HEK293T (cell line): ENCODE data around the gene TMEM129.

Experiments used
- CTCF ChIA-PET: fragments of 350-600 bp; formaldehyde crosslinking; extraction: SDS; loops from one replicate; lab custom pipeline; 2021; ENCODE audit warnings: antibody characterized with exemption, inconsistent platforms; lab: Yijun Ruan, JAX
- POLR2A ChIA-PET: fragments of 350-600 bp; formaldehyde crosslinking; extraction: SDS; loops from one replicate; lab custom pipeline; 2020; ENCODE audit warnings: antibody characterized with exemption, inconsistent platforms; lab: Yijun Ruan, JAX
- DNase-seq: peaks from one replicate; pipeline ENCODE4 v3.0.0; 2012; ENCODE audit warnings: mixed read lengths; ENCODE audit errors: extremely low spot score
- ARNT ChIP-seq: fragments of 450-650 bp; IDR thresholded peaks from 2 replicates; pipeline ENCODE4 v1.6.1; 2017; ENCODE audit warnings: mild to moderate bottlenecking
- BHLHE40 ChIP-seq: fragments of 450-650 bp; IDR thresholded peaks from 2 replicates; pipeline ENCODE4 v1.6.1; 2016; ENCODE audit warnings: mild to moderate bottlenecking, moderate library complexity, borderline replicate concordance
- CTBP1 ChIP-seq: fragments of 450-650 bp; IDR thresholded peaks from 2 replicates; pipeline ENCODE4 v1.6.1; 2016; ENCODE audit warnings: borderline replicate concordance
- ELF4 ChIP-seq: fragments of 450-650 bp; IDR thresholded peaks from 2 replicates; pipeline ENCODE4 v1.6.1; 2017; ENCODE audit warnings: antibody characterized with exemption
- FOXA1 ChIP-seq: fragments of 450-650 bp; IDR thresholded peaks from 2 replicates; pipeline ENCODE4 v1.6.1; 2016; ENCODE audit warnings: mild to moderate bottlenecking
- FOXK2 ChIP-seq: fragments of 450-650 bp; IDR thresholded peaks from 2 replicates; pipeline ENCODE4 v1.6.1; 2016; ENCODE audit warnings: mild to moderate bottlenecking
- FOXM1 ChIP-seq: fragments of 450-650 bp; IDR thresholded peaks from 2 replicates; pipeline ENCODE4 v1.6.1; 2017; ENCODE audit warnings: mild to moderate bottlenecking, borderline replicate concordance
- HDGF ChIP-seq: fragments of 450-650 bp; IDR thresholded peaks from 2 replicates; pipeline ENCODE4 v1.6.1; 2017; ENCODE audit warnings: antibody characterized with exemption, borderline replicate concordance
- L3MBTL2 ChIP-seq: fragments of 450-650 bp; conservative IDR thresholded peaks from 2 replicates; pipeline ENCODE4 v1.6.1; 2016; ENCODE audit warnings: mild to moderate bottlenecking
- LEF1 ChIP-seq: fragments of 450-650 bp; IDR thresholded peaks from 2 replicates; pipeline ENCODE4 v1.6.1; 2017; ENCODE audit warnings: mild to moderate bottlenecking, borderline replicate concordance
- NFRKB ChIP-seq: fragments of 450-650 bp; IDR thresholded peaks from 2 replicates; pipeline ENCODE4 v1.6.1; 2016; ENCODE audit warnings: mild to moderate bottlenecking, moderate library complexity
- SP1 ChIP-seq: fragments of 450-650 bp; IDR thresholded peaks from 2 replicates; pipeline ENCODE4 v1.6.1; 2017
- SUZ12 ChIP-seq: fragments of 450-650 bp; IDR thresholded peaks from 2 replicates; pipeline ENCODE4 v1.6.1; 2016; ENCODE audit warnings: mild to moderate bottlenecking
- TARDBP ChIP-seq: fragments of 450-650 bp; IDR thresholded peaks from 2 replicates; pipeline ENCODE4 v1.6.1; 2016
- ZNF384 ChIP-seq: fragments of 450-650 bp; IDR thresholded peaks from 2 replicates; pipeline ENCODE4 v1.6.1; 2016
- TF ChIP-seq, protein P1 (sequence below): fragments of 450-650 bp; IDR thresholded peaks from 2 replicates; pipeline ENCODE4 v1.6.1; 2016

TMEM129 gene

DNA sequence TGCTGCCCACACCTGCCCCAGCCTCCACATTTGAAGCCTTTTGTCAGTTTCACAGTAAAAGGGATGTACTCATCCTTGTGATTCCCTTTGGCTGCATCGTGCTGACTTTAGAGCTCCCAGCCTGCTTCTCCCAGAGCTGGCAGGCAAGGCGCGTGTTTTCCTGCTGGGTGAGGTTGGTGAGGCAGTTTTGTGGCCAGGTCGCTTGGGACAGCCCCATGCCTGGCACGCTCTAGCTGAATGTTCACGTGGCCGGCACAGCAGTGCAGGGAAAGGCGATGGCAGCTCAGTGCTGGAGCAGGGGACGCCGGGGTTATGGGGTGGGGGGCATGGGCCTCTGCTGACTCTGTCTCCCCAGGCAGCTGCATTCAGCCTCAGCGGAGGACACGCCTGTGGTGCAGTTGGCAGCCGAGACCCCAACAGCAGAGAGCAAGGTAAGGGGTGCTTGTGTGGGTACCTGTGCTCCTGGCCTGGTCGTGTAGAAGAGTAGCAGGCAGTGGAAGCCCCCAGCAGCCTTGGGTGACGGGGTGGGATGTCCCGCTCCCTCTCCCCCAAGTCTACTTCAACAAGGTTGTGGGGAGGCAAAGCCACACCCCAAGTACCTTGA is 9.5 kb upstream of the TMEM129 start:
- no peak for TF ChIP-seq ARNT
- CTCF ChIA-PET, result interaction anchor here (0.9 to 11.9 kb wide), 6 partner anchors 11 to 38 kb away, joined by 3 to 110 read pairs (median 4); partner anchors contain the start of gene SLBP
- no peak for DNase-seq
- POLR2A ChIA-PET, result interaction anchor here (1.2 to 1.4 kb wide), 2 partner anchors 10 to 37 kb away, joined by 6 read pairs; partner anchors contain the start of genes TACC3 and TMEM129

DNA sequence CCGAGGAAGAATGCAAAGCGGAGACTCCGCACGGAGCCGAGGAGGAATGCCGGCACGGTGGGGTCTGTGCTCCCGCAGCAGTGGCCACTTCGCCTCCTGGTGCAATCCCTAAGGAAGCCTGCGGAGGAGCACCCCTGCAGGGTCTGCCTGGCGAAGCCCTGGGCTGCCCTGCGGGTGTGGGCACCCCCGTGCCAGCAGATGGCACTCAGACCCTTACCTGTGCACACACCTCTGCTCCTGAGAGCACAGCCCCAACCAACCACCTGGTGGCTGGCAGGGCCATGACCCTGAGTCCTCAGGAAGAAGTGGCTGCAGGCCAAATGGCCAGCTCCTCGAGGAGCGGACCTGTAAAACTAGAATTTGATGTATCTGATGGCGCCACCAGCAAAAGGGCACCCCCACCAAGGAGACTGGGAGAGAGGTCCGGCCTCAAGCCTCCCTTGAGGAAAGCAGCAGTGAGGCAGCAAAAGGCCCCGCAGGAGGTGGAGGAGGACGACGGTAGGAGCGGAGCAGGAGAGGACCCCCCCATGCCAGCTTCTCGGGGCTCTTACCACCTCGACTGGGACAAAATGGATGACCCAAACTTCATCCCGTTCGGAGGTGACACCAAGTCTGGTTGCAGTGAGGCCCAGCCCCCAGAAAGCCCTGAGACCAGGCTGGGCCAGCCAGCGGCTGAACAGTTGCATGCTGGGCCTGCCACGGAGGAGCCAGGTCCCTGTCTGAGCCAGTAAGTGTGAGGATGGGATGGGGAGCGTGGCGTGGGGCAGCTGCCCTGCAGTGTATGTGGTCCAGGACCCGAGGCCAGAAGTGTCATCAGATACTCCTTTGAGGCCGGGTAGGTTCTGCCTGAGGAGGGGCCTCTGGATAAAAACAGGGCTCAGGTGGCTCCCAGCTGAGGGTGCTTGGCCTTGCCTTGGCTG is 7.2 kb upstream of the TMEM129 start:
- TF ChIP-seq ZNF384, result no peak
- no peak for TF ChIP-seq NFRKB
- TF ChIP-seq TARDBP, result no peak
- TF ChIP-seq SUZ12, result no peak
- no peak for TF ChIP-seq CTBP1
- TF ChIP-seq LEF1, result no peak
- TF ChIP-seq ELF4, result no peak
- no peak for TF ChIP-seq FOXK2
- TF ChIP-seq FOXM1, result no peak
- no peak for TF ChIP-seq L3MBTL2
- no peak for TF ChIP-seq BHLHE40
- no peak for TF ChIP-seq ARNT
- TF ChIP-seq HDGF, result no peak
- TF ChIP-seq FOXA1, result no peak
- TF ChIP-seq SP1, result no peak
- ChIA-PET POLR2A (interaction anchor here (1.0 to 3.2 kb wide), 2 partner anchors 16 kb away, joined by 3 to 11 read pairs; partner anchors contain the start of gene SLBP), CTCF (interaction anchor here (11.9 kb wide), 1 partner anchor 36 kb away, joined by 110 read pairs; no protein-coding TSS in a partner anchor)
- DNase-seq, result no peak

DNA sequence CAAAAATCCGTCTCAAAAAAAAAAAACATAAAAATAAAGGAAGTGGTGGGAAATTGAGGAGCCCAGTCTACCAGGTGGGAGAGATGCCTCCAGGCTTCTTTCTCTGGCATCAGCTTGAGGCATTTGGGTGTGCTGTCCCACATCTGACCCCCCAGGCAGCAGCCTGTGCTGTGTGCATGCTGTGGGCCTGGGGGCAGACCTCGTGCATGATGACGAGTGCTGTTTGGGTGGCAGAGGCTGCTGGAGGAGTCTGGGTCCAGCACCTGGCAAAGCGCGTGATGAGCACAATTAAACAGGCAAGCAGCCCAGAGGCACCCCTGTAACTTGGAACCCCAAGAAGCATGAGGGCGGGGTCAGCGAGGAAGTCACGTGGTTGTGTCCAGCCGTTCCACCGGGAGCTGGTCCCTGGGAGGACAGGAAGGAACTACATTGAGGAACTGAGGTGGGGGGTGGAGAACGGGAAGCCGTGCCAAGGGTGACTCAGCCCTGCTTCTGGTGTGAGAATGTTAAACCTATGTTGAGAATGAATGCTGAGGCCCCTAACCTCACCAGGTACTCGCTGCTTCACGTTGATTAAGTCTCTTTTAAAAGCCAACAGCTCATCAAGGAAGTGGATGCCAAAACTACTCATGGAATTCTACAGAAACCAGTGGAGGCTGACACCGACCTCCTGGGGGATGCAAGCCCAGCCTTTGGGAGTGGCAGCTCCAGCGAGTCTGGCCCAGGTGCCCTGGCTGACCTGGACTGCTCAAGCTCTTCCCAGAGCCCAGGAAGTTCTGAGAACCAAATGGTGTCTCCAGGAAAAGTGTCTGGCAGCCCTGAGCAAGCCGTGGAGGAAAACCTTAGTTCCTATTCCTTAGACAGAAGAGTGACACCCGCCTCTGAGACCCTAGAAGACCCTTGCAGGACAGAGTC is 6.3 kb upstream of the TMEM129 start:
- ChIA-PET CTCF (interaction anchor here (0.6 to 11.9 kb wide), 4 partner anchors 9 to 239 kb away, joined by 3 to 110 read pairs (median 3); no protein-coding TSS in a partner anchor), POLR2A (interaction anchor here (3.2 kb wide), 1 partner anchor 15 kb away, joined by 11 read pairs; the partner anchor contains the start of gene SLBP)
- DNase-seq, result no peak
- TF ChIP-seq HDGF (no peak), FOXM1 (no peak), CTBP1 (no peak), LEF1 (no peak), ELF4 (no peak), FOXA1 (no peak), SP1 (no peak), L3MBTL2 (no peak), SUZ12 (no peak), TARDBP (no peak), ZNF384 (no peak), NFRKB (no peak), FOXK2 (no peak)
- TF ChIP-seq, protein P1, sequence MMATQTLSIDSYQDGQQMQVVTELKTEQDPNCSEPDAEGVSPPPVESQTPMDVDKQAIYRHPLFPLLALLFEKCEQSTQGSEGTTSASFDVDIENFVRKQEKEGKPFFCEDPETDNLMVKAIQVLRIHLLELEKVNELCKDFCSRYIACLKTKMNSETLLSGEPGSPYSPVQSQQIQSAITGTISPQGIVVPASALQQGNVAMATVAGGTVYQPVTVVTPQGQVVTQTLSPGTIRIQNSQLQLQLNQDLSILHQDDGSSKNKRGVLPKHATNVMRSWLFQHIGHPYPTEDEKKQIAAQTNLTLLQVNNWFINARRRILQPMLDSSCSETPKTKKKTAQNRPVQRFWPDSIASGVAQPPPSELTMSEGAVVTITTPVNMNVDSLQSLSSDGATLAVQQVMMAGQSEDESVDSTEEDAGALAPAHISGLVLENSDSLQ, result no peak

DNA sequence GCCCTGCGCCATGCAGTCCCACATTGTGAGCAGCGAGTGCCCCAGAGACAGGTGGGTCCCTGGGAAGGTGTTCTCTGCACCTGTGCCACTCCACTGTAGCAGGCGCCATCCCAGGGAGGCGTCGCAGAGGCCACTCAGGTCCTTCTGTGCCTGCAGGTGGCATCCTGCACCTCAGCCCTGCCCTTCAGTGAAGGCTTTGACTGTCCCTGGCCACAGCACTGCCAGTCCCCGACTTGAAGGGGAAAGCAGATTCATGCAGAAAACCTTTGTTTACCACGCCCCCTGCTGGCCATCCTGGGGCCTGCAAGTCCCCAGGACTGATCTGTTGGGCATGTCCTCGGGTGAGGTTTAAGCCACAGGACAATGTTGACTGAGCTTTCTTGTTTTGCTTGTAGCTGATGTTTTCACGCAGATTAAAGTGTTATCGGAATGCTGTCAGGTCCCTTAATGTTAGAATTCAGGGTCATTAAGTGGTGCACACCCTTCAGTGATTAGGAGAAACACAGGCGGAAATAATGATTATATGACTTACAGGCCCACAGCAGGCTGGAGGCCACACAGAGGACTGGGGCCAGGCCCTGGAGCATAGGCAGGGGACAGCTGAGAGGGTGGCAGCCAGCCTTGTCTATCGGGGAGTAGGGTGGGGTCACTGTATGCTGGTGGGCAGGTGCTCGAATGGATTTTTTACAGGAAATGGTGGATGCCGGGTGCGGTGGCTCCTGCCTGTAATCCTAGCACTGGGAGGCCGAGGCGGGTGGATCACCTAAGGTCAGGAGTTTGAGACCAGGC is 5.2 kb upstream of the TMEM129 start:
- ChIA-PET CTCF (interaction anchor here (0.6 to 11.9 kb wide), 3 partner anchors 17 to 34 kb away, joined by 3 to 110 read pairs (median 3); no protein-coding TSS in a partner anchor), POLR2A (interaction anchor here (1.8 to 3.2 kb wide), 2 partner anchors 14 to 33 kb away, joined by 4 to 11 read pairs; partner anchors contain the start of gene SLBP)

DNA sequence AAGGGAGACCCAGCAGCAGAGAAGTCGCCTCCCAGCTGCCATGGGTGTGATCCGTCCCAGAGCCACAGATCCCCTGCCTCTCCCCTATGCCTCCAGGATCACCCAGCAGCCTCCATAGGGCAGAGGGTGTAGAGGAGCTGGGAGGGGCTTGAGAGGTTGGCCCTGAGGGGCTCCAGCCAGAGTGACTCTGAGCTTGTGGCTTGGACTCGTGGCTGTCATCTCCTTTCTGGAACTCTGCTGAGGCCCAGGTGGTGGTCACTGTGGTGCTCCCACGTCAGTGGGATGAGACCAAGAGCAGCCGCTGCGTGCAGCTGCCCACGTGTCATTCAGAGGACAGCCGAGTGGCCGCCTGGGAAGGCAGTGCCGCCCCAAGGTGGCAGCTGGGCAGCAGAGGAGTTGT is 4.4 kb upstream of the TMEM129 start:
- ChIA-PET POLR2A (interaction anchor here (0.7 to 3.2 kb wide), 3 partner anchors 13 to 32 kb away, joined by 3 to 11 read pairs (median 4); partner anchors contain the start of gene SLBP), CTCF (interaction anchor here (11.9 kb wide), 1 partner anchor 33 kb away, joined by 110 read pairs; no protein-coding TSS in a partner anchor)
- DNase-seq, result no peak
- no peak for TF ChIP-seq SP1
- TF ChIP-seq TARDBP, result no peak
- TF ChIP-seq BHLHE40, result no peak
- no peak for TF ChIP-seq FOXK2
- TF ChIP-seq, protein P1, result no peak
- no peak for TF ChIP-seq FOXA1
- TF ChIP-seq ARNT, result no peak
- no peak for TF ChIP-seq ELF4

More for the DNA sequence above, 5.2 kb upstream of the TMEM129 start:
- DNase-seq, result peak; percentile 78
- TF ChIP-seq NFRKB (no peak), L3MBTL2 (no peak), LEF1 (no peak), FOXK2 (no peak), CTBP1 (no peak), ZNF384 (no peak)
